ENCODE results near the gene MRPS18A.
"Not testable (repeated sequence)": the region's sequence is repeated elsewhere in the genome, so short reads cannot be mapped to it uniquely, and the experiment has no call there.

The MRPS18A gene

GRCh38 chr6:43666196-43666920 lies 21.2 kb downstream of the MRPS18A start:
- Histone ChIP-seq H3K9me3 (replicated peaks; ENCODE audit: low read length) (no peaks in the 10 kb centered on the region), H3K4me1 (ENCODE audit: control insufficient read depth, insufficient read depth, low read length) (peaks cover 28% of the 10 kb centered on the region), H3K4me3 (ENCODE audit: low read length) (no peak overlapping the region), H3K9ac (ENCODE audit: low read depth, low read length) (no peak overlapping the region), H3K4me2 (ENCODE audit: low read length) (no peak overlapping the region), H3K36me3 (ENCODE audit: insufficient read depth, low read length) (peaks cover 10% of the 10 kb centered on the region), H3K27me3 (ENCODE audit: control insufficient read depth, insufficient read depth, low read length) (peaks cover 4% of the 10 kb centered on the region)

- H3K4me3 ChIP-seq (ENCODE audit: low read length) = no peak overlapping the region
- no peak overlapping the region for H3K4me2 ChIP-seq (ENCODE audit: low read length)
- H3K36me3 ChIP-seq (ENCODE audit: insufficient read depth, low read length) = peaks cover 1% of the 10 kb centered on the region
- no peak overlapping the region for H3K9ac ChIP-seq (ENCODE audit: low read depth, low read length)
- H3K9me3 ChIP-seq (replicated peaks; ENCODE audit: low read length) = no peaks in the 10 kb centered on the region
- peaks cover 4% of the 10 kb centered on the region for H3K27me3 ChIP-seq (ENCODE audit: control insufficient read depth, insufficient read depth, low read length)
- H3K4me1 ChIP-seq (ENCODE audit: control insufficient read depth, insufficient read depth, low read length) = peaks cover 28% of the 10 kb centered on the region
Measured at GRCh38 chr6:43665376-43665775, 22.2 kb downstream of the MRPS18A start.

DNA sequence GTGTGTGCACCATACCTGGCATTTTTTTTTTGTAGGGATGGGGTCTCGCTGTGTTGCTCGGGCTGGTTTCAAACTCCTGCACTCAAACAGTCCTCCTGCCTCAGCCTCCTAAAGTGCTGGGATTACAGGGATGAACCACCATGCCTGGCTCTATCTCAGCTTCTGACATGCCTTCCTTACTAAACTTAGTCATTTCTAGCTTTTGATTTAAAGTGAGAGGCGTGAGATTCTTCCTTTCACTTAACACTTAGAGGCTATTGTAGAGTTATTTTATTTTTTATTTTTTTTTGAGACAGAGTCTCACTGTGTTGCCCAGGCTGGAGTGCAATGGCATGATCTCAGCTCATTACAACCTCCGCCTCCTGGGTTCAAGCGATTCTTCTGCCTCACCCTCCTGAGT lies 24.6 kb downstream of the MRPS18A start:
- H3K4me2 ChIP-seq (ENCODE audit: low read length); H3K9me3 ChIP-seq (replicated peaks; ENCODE audit: low read length); H3K4me1 ChIP-seq (ENCODE audit: control insufficient read depth, insufficient read depth, low read length); H3K27me3 ChIP-seq (ENCODE audit: control insufficient read depth, insufficient read depth, low read length); H3K36me3 ChIP-seq (ENCODE audit: insufficient read depth, low read length); H3K4me3 ChIP-seq (ENCODE audit: low read length); H3K9ac ChIP-seq (ENCODE audit: low read depth, low read length): not testable (repeated sequence)

GRCh38 chr6:43658161-43658560 lies 29.4 kb downstream of the MRPS18A start:
- Histone ChIP-seq H3K4me1 (ENCODE audit: control insufficient read depth, insufficient read depth, low read length) (no peaks in the 10 kb centered on the region), H3K4me3 (ENCODE audit: low read length) (no peak overlapping the region), H3K9ac (ENCODE audit: low read depth, low read length) (no peak overlapping the region), H3K9me3 (replicated peaks; ENCODE audit: low read length) (no peaks in the 10 kb centered on the region), H3K4me2 (ENCODE audit: low read length) (no peak overlapping the region), H3K36me3 (ENCODE audit: insufficient read depth, low read length) (no peaks in the 10 kb centered on the region), H3K27me3 (ENCODE audit: control insufficient read depth, insufficient read depth, low read length) (no peaks in the 10 kb centered on the region)

DNA sequence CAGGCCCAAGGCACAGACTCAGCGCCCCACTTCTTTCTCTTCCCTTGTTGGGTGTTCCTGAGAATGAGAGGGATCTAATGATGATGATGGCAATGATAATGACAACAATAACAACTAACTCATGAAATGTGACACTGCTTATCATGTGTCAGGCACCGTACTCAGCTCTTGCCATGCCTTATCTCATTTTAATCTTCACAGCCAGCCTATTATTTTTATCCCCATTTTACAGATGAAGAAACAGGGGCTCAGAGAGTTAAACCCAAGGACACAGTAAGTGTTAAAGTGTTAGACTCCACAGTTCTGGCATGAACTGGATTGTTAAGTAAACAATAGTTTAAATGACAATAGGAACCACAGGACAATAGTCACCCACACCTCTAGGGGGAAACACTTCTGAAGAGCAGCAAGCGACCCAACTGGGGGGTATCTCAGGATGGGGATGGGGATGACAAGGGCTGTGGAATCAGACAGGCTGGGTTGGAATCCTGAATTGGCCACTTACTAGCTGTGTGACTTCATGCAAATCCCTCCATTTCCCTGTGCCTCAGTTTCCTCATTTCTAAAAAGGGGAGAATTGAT lies 30.3 kb downstream of the MRPS18A start:
- no peaks in the 10 kb centered on the region for H3K27me3 ChIP-seq (ENCODE audit: control insufficient read depth, insufficient read depth, low read length)
- no peaks in the 10 kb centered on the region for H3K4me1 ChIP-seq (ENCODE audit: control insufficient read depth, insufficient read depth, low read length)
- no peak overlapping the region for H3K9ac ChIP-seq (ENCODE audit: low read depth, low read length)
- H3K9me3 ChIP-seq (replicated peaks; ENCODE audit: low read length) = no peaks in the 10 kb centered on the region
- H3K36me3 ChIP-seq (ENCODE audit: insufficient read depth, low read length) = no peaks in the 10 kb centered on the region
- H3K4me3 ChIP-seq (ENCODE audit: low read length) = no peak overlapping the region
- H3K4me2 ChIP-seq (ENCODE audit: low read length) = no peak overlapping the region

DNA sequence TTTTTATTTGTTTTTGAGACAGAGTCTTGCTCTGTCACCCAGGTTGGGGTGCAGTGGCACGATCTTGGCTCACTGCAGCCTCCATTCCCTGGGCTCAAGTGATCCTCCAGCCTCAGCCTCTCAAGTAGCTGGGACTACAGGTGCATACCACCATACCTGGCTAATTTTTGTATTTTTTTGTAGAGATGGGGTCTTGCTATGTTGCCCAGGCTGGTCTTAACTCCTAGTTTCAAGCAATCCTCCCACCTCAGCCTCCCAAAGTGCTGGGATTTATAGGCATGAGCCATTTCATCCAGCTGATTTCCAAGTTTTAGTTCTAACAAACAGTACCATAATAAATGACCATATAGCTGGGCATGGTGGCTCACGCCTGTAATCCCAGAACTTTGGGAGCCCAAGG lies 34.8 kb downstream of the MRPS18A start:
- H3K9me3 ChIP-seq (replicated peaks; ENCODE audit: low read length); H3K4me3 ChIP-seq (ENCODE audit: low read length): not testable (repeated sequence)

DNA sequence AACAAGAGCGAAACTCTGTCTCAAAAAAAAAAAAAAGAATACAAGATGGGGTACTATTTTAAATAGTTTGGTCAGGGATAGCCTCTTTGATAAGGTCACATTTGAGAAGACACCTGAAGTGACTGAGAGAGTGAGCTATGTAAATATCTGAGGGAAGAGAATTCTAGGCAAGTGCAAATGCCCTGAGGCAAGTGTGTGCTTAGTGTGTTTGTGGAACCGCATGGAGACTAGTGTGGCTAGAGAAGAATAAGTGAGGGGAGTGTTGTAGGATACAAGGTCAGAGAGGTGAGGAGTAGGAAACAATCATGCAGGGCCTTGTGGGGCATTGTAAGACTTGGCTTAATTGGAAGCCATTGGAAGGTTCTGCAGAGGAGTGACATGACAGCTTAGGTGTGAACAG lies 39.3 kb downstream of the MRPS18A start:
- H3K27me3 ChIP-seq (ENCODE audit: control insufficient read depth, insufficient read depth, low read length) = no peaks in the 10 kb centered on the region
- H3K4me3 ChIP-seq (ENCODE audit: low read length) = no peak overlapping the region
- no peaks in the 10 kb centered on the region for H3K9me3 ChIP-seq (replicated peaks; ENCODE audit: low read length)
- peaks cover 9% of the 10 kb centered on the region for H3K4me1 ChIP-seq (ENCODE audit: control insufficient read depth, insufficient read depth, low read length)
- H3K4me2 ChIP-seq (ENCODE audit: low read length) = no peak overlapping the region
- no peaks in the 10 kb centered on the region for H3K36me3 ChIP-seq (ENCODE audit: insufficient read depth, low read length)
- no peak overlapping the region for H3K9ac ChIP-seq (ENCODE audit: low read depth, low read length)

More for the DNA sequence above, 34.8 kb downstream of the MRPS18A start:
- H3K36me3 ChIP-seq (ENCODE audit: insufficient read depth, low read length); H3K27me3 ChIP-seq (ENCODE audit: control insufficient read depth, insufficient read depth, low read length); H3K4me1 ChIP-seq (ENCODE audit: control insufficient read depth, insufficient read depth, low read length); H3K4me2 ChIP-seq (ENCODE audit: low read length); H3K9ac ChIP-seq (ENCODE audit: low read depth, low read length): not testable (repeated sequence)

DNA sequence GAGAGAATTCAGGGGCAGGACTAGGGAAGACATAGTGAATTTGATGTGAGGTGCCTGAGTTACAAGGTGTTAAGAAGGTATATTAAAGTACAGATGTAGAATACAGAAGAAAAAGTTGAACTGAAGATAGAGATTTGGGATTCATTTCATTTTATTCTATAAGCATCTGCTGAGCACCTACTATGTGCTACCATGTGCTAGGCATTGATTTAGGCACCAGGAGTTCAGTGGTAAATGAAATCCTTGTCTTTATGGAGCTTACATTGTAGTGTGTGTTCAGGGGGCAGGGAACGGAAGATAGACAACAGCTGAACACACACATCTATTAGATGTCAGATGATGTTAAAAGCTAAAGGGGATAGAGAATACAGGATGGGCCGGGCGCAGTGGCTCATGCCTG lies 40.0 kb downstream of the MRPS18A start:
- Histone ChIP-seq H3K4me3 (ENCODE audit: low read length) (no peak overlapping the region), H3K27me3 (ENCODE audit: control insufficient read depth, insufficient read depth, low read length) (no peaks in the 10 kb centered on the region), H3K4me2 (ENCODE audit: low read length) (no peak overlapping the region), H3K4me1 (ENCODE audit: control insufficient read depth, insufficient read depth, low read length) (peaks cover 9% of the 10 kb centered on the region), H3K9ac (ENCODE audit: low read depth, low read length) (no peak overlapping the region), H3K36me3 (ENCODE audit: insufficient read depth, low read length) (peaks cover 1% of the 10 kb centered on the region), H3K9me3 (replicated peaks; ENCODE audit: low read length) (no peaks in the 10 kb centered on the region)

DNA sequence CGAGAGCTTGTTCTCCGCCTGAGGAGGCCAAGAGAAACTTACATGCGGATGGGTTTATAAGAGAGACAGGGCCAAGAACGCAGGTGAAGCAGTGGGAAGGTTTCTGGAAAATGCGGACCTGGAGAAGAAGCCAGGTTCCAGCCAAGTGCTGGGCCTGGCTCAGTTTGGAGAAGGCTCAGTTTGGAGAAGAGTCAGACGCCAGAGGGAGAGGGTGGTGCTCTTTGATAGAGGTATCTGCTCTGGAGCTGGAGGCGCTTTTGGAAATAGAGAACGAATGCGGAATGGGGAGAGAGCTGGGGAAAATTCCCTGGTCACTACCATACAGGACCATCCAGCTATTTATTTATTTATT lies 42.0 kb downstream of the MRPS18A start:
- H3K4me1 ChIP-seq (ENCODE audit: control insufficient read depth, insufficient read depth, low read length) = peaks cover 9% of the 10 kb centered on the region
- no peaks in the 10 kb centered on the region for H3K9me3 ChIP-seq (replicated peaks; ENCODE audit: low read length)
- no peak overlapping the region for H3K9ac ChIP-seq (ENCODE audit: low read depth, low read length)
- peak overlapping the region; percentile 82 for H3K4me2 ChIP-seq (ENCODE audit: low read length)
- peaks cover 12% of the 10 kb centered on the region for H3K36me3 ChIP-seq (ENCODE audit: insufficient read depth, low read length)
- H3K27me3 ChIP-seq (ENCODE audit: control insufficient read depth, insufficient read depth, low read length) = no peaks in the 10 kb centered on the region
- H3K4me3 ChIP-seq (ENCODE audit: low read length) = peak overlapping the region; percentile 61

- Histone ChIP-seq H3K9ac (ENCODE audit: low read depth, low read length) (no peak within 1 kb of the TSS), H3K4me1 (ENCODE audit: control insufficient read depth, insufficient read depth, low read length) (peaks cover 9% of the 10 kb centered on the region), H3K4me2 (ENCODE audit: low read length) (peak within 1 kb of the TSS; percentile 82), H3K9me3 (replicated peaks; ENCODE audit: low read length) (no peaks in the 10 kb centered on the region), H3K4me3 (ENCODE audit: low read length) (peak within 1 kb of the TSS; percentile 61), H3K36me3 (ENCODE audit: insufficient read depth, low read length) (peaks cover 17% of the 10 kb centered on the region), H3K27me3 (ENCODE audit: control insufficient read depth, insufficient read depth, low read length) (no peaks in the 10 kb centered on the region)
Measured at GRCh38 chr6:43644940-43645612, 42.5 kb downstream of the MRPS18A start, which contains the start of gene RSPH9. Gene RSPH9 (plus strand): TSS chr6:43645036. CDS start chr6:43645099, 63 bp downstream.

DNA sequence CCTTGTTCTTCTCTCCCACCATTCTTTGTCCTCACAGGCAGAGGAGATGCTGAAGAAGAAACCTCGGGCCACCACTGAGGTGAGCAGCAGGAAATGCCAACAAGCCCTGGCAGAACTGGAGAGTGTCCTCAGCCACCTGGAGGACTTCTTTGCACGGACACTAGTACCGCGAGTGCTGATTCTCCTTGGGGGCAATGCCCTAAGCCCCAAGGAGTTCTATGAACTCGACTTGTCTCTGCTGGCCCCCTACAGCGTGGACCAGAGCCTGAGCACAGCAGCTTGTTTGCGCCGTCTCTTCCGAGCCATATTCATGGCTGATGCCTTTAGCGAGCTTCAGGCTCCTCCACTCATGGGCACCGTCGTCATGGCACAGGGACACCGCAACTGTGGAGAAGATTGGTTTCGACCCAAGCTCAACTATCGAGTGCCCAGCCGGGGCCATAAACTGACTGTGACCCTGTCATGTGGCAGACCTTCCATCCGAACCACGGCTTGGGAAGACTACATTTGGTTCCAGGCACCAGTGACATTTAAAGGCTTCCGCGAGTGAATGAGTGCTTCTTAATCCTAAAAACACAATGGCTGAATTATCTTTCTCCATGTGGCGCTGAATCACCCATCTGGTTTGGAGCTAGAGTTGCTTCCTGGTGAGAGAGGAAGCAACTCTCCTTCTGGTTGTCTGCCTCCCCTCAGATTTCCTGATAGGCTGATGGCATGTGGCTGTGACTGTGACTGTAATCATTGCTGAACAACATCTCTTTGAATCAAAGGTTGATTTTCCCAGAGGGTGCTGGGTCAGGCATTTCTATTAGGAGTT lies 47.4 kb downstream of the MRPS18A start:
- no peak overlapping the region for H3K4me3 ChIP-seq (ENCODE audit: low read length)
- no peak overlapping the region for H3K9ac ChIP-seq (ENCODE audit: low read depth, low read length)
- peaks cover 18% of the 10 kb centered on the region for H3K4me1 ChIP-seq (ENCODE audit: control insufficient read depth, insufficient read depth, low read length)

More for the DNA sequence above, 47.4 kb downstream of the MRPS18A start:
- no peaks in the 10 kb centered on the region for H3K27me3 ChIP-seq (ENCODE audit: control insufficient read depth, insufficient read depth, low read length)
- peaks cover 30% of the 10 kb centered on the region for H3K36me3 ChIP-seq (ENCODE audit: insufficient read depth, low read length)
- no peaks in the 10 kb centered on the region for H3K9me3 ChIP-seq (replicated peaks; ENCODE audit: low read length)
- no peak overlapping the region for H3K4me2 ChIP-seq (ENCODE audit: low read length)
